Natural killer cell (primary cell): ENCODE data around the gene FAM53B. TPM values are rescaled to one million over a fixed set of nuclear protein-coding genes. Genes with fewer than 3 reads are reported as not detected.

Experiments used
- ATAC-seq, 3 donors: fragments of 150-1000 bp in 2 of 3; fragments of 200-7000 bp in 1 of 3; cut with Tn5 transposase; 1 replicate in 1 of 3; 2 replicates in 2 of 3; pipeline ENCODE4 v1.10.0; 2021; ENCODE audit warnings: mild to moderate bottlenecking in 2 of 3, moderate library complexity in 2 of 3
- DNase-seq, 2 donors: peaks; one replicate each; pipeline versions ENCODE4 v3.0.0 to v3.0.0-alpha.2; 2013 to 2021; ENCODE audit warnings: mixed read lengths in 1 of 2
- H3K27ac ChIP-seq: one replicate; pipeline ENCODE4 v1.5.1; 2013; ENCODE audit warnings: mild to moderate bottlenecking, low read length
- H3K27me3 ChIP-seq: one replicate; pipeline ENCODE4 v1.6.1; 2013; ENCODE audit warnings: low read length; ENCODE audit not compliant: control insufficient read depth, insufficient read depth
- H3K36me3 ChIP-seq: one replicate; pipeline ENCODE4 v1.6.1; 2013; ENCODE audit warnings: low read length; ENCODE audit not compliant: control insufficient read depth, insufficient read depth
- H3K4me1 ChIP-seq: one replicate; pipeline ENCODE4 v1.6.1; 2013; ENCODE audit warnings: low read length; ENCODE audit not compliant: control insufficient read depth, insufficient read depth
- H3K4me3 ChIP-seq: one replicate; pipeline ENCODE4 v1.5.1; 2013; ENCODE audit warnings: low read length
- H3K9me3 ChIP-seq: one replicate; pipeline ENCODE4 v1.6.1; 2013; ENCODE audit warnings: low read length; ENCODE audit not compliant: control insufficient read depth, insufficient read depth
- H3K27ac Mint-ChIP-seq, 2 donors: one replicate each; pipeline ENCODE4 v1.8.0; 2022; ENCODE audit warnings: mild to moderate bottlenecking in 2 of 2, mixed read lengths in 2 of 2, moderate library complexity in 1 of 2
- H3K27me3 Mint-ChIP-seq, 2 donors: one replicate each; pipeline ENCODE4 v1.8.0; 2022; ENCODE audit warnings: low read depth in 2 of 2, mixed read lengths in 2 of 2
- H3K36me3 Mint-ChIP-seq: one replicate; pipeline ENCODE4 v1.8.0; 2022; ENCODE audit warnings: mixed read lengths
- H3K4me1 Mint-ChIP-seq, 2 donors: one replicate each; pipeline ENCODE4 v1.8.0; 2022; ENCODE audit warnings: mixed read lengths in 2 of 2
- H3K4me3 Mint-ChIP-seq: one replicate; pipeline ENCODE4 v1.8.0; 2022; ENCODE audit warnings: mild to moderate bottlenecking, moderate library complexity, mixed read lengths
- H3K9me3 Mint-ChIP-seq, 2 donors: one replicate each; pipeline ENCODE4 v1.8.0; 2022; ENCODE audit warnings: mixed read lengths in 2 of 2
- CTCF ChIP-seq: fragments of 200-600 bp; IDR thresholded peaks from one replicate; pipeline ENCODE4 v1.8.0; 2022; ENCODE audit warnings: antibody characterized with exemption
- WGBS: methylation state at CpG from one replicate; pipeline ENCODE4 v1.1.7; 2013; ENCODE audit warnings: missing lambda C conversion rate; ENCODE audit not compliant: insufficient coverage; 5-methylcytosine and 5-hydroxymethylcytosine counted together
- intact Hi-C: fragments of 100-400 bp; cut with micrococcal nuclease; formaldehyde crosslinking; loops from one replicate; pipeline ENCODE4 v1.14.2; 2022
- total RNA-seq, 4 donors: library from RNA; stranded (reverse); fragments of 120-200 nt in 1 of 4; gene quantifications; one replicate each; pipeline versions ENCODE4 v1.2.3 to v1.2.4, GENCODE V29; 2013 to 2022

Gene FAM53B
- total RNA-seq, 3 donors from 2014 or later (not counting 1 experiment from before 2014, with no cell fraction given): 77.4 to 172 (median 121) TPM

GRCh38 chr10:124619195-124619594 is 125.0 kb downstream of the FAM53B start:
- Histone ChIP-seq H3K36me3 (peaks cover 19% of the 10 kb centered on the region), H3K4me1 (peaks cover 78% of the 10 kb centered on the region), H3K9me3 (no peaks in the 10 kb centered on the region), H3K27ac (peak overlapping the region; percentile 82), H3K27me3 (no peaks in the 10 kb centered on the region), H3K4me3 (no peak overlapping the region)
- peak overlapping the region; percentile 47 for H3K4me3 Mint-ChIP-seq
- H3K4me1 Mint-ChIP-seq: peaks cover 43 to 73% of the 10 kb centered on the region in 2 donors
- H3K27me3 Mint-ChIP-seq: no peaks in the 10 kb centered on the region
- H3K36me3 Mint-ChIP-seq: no peaks in the 10 kb centered on the region
- peak overlapping the region; percentile 83 to 88 for H3K27ac Mint-ChIP-seq
- no peaks in the 10 kb centered on the region for H3K9me3 Mint-ChIP-seq
- WGBS: 6% methylated on average over 9 of the region's 9 CpGs
- peak; percentile 68 to 85 (median 71) for ATAC-seq
- TF ChIP-seq CTCF: no peak
- intact Hi-C loops: loop anchor here (5.0 kb wide), 1 partner anchor 173 kb away; the partner anchor contains the start of gene EEF1AKMT2
- peak; percentile 37 to 62 for DNase-seq

GRCh38 chr10:124618470-124619073 is 125.6 kb downstream of the FAM53B start:
- Histone ChIP-seq H3K27ac (peak overlapping the region; percentile 82), H3K9me3 (no peaks in the 10 kb centered on the region), H3K27me3 (no peaks in the 10 kb centered on the region), H3K4me3 (no peak overlapping the region), H3K36me3 (peaks cover 19% of the 10 kb centered on the region), H3K4me1 (peaks cover 81% of the 10 kb centered on the region)
- no peaks in the 10 kb centered on the region for H3K9me3 Mint-ChIP-seq
- no peak for ATAC-seq
- peaks cover 38 to 71% of the 10 kb centered on the region in 2 donors for H3K4me1 Mint-ChIP-seq
- no peaks in the 10 kb centered on the region for H3K27me3 Mint-ChIP-seq
- peak overlapping the region; percentile 47 for H3K4me3 Mint-ChIP-seq
- peak overlapping the region; percentile 83 to 88 for H3K27ac Mint-ChIP-seq
- DNase-seq: no peak
- intact Hi-C loops: loop anchor here (5.0 kb wide), 1 partner anchor 174 kb away; the partner anchor contains the start of gene EEF1AKMT2
- no peak for TF ChIP-seq CTCF
- 88% methylated on average over 18 of the region's 18 CpGs for WGBS
- H3K36me3 Mint-ChIP-seq: no peaks in the 10 kb centered on the region

DNA sequence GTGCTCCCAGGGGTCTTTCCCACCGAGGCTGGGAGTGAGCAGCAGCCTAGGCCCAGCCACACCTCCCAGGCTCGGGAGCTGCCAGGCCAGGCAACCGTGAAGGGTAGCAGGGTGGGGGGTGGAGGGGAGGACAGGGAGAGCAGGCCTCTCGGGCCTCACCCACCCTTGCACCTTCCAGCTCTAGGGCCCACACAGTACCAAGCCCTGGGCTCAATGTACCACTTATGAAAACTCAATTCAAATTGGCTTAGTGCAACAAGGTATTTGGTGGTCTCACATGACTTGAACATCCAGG is 127.4 kb downstream of the FAM53B start:
- H3K36me3 Mint-ChIP-seq: no peaks in the 10 kb centered on the region
- intact Hi-C loops: loop anchor here (2.0 to 5.0 kb wide), 2 partner anchors 124 to 176 kb away; partner anchors contain the start of gene EEF1AKMT2
- H3K4me1 ChIP-seq: peaks cover 94% of the 10 kb centered on the region
- H3K9me3 ChIP-seq: no peaks in the 10 kb centered on the region
- H3K27me3 ChIP-seq: no peaks in the 10 kb centered on the region
- peaks cover 42 to 79% of the 10 kb centered on the region in 2 donors for H3K4me1 Mint-ChIP-seq
- ATAC-seq (no peak), DNase-seq (no peak)
- 66% methylated on average over 2 of the region's 4 CpGs for whole genome bisulfite sequencing
- H3K4me3 Mint-ChIP-seq: peak overlapping the region; percentile 25
- TF ChIP-seq CTCF: no peak
- H3K27ac ChIP-seq: peak overlapping the region; percentile 82
- H3K4me3 ChIP-seq: no peak overlapping the region
- no peaks in the 10 kb centered on the region for H3K27me3 Mint-ChIP-seq
- peak overlapping the region; percentile 73 to 88 for H3K27ac Mint-ChIP-seq
- H3K36me3 ChIP-seq: peaks cover 6% of the 10 kb centered on the region
- no peaks in the 10 kb centered on the region for H3K9me3 Mint-ChIP-seq
